OCI-LY7 (cell line): ENCODE data around the gene PRADC1. TPM values are rescaled to one million over a fixed set of nuclear protein-coding genes. Genes with fewer than 3 reads are reported as not detected.

Source experiments
- BruUV-seq: library from RNA; stranded (reverse); fragments of 400-500 nt; replicated peaks from 2 replicates; lab custom pipeline; 2021; lab: Mats Ljungman, UMichigan
- CTCF ChIA-PET: fragments of 300-600 bp; sonication (Branson Sonifier 250); formaldehyde crosslinking; loops from one replicate; lab custom pipeline; 2022; ENCODE audit warnings: antibody characterized with exemption; ENCODE audit not compliant: unreplicated experiment; lab: Charles Lee
- POLR2A ChIA-PET: fragments of 300-600 bp; sonication (Branson Sonifier 250); formaldehyde crosslinking; loops from one replicate; lab custom pipeline; 2022; ENCODE audit warnings: antibody characterized with exemption; lab: Charles Lee
- DNase-seq: peaks from one replicate; pipeline ENCODE4 v3.0.0-alpha.2; 2015; ENCODE audit warnings: low spot score
- H2AFZ ChIP-seq: fragments of 200-600 bp; sonication (generic), shearing (Covaris generic); 2 replicates; pipeline ENCODE4 v1.6.1; 2014; ENCODE audit warnings: mild to moderate bottlenecking, antibody characterized with exemption, low read length, moderate library complexity
- H3K27ac ChIP-seq: fragments of 200-600 bp; sonication (generic); 2 replicates; pipeline ENCODE4 v1.5.1; 2014; ENCODE audit warnings: mixed run types, low read depth, mild to moderate bottlenecking, moderate library complexity, low read length, inconsistent platforms; ENCODE audit not compliant: poor library complexity, severe bottlenecking
- H3K36me3 ChIP-seq: fragments of 200-600 bp; sonication (generic); 2 replicates; pipeline ENCODE4 v1.6.1; 2014; ENCODE audit warnings: mild to moderate bottlenecking, antibody characterized with exemption, low read length, moderate library complexity, mixed read lengths; ENCODE audit not compliant: insufficient read depth
- H3K4me1 ChIP-seq: fragments of 200-600 bp; sonication (generic); 2 replicates; pipeline ENCODE4 v1.5.1; 2014; ENCODE audit warnings: mild to moderate bottlenecking, low read length; ENCODE audit not compliant: insufficient read depth, poor library complexity, severe bottlenecking
- H3K4me2 ChIP-seq: fragments of 200-600 bp; sonication (generic); 2 replicates; pipeline ENCODE4 v1.6.1; 2014; ENCODE audit warnings: mild to moderate bottlenecking, low read length
- H3K4me3 ChIP-seq: fragments of 200-600 bp; sonication (generic); 2 replicates; pipeline ENCODE4 v1.5.1; 2014; ENCODE audit warnings: mild to moderate bottlenecking, low read depth, low read length; ENCODE audit not compliant: poor library complexity, severe bottlenecking
- H3K79me2 ChIP-seq: fragments of 200-600 bp; sonication (generic); 2 replicates; pipeline ENCODE4 v1.6.1; 2016; ENCODE audit warnings: low read depth, mild to moderate bottlenecking, low read length, moderate library complexity, mixed read lengths; ENCODE audit not compliant: insufficient read depth
- H3K9me2 ChIP-seq: fragments of 200-600 bp; sonication (generic); 2 replicates; pipeline ENCODE4 v1.6.1; 2016; ENCODE audit warnings: mild to moderate bottlenecking, low read length, mixed read lengths; ENCODE audit not compliant: insufficient read depth
- H3K9me3 ChIP-seq: fragments of 200-600 bp; sonication (generic); 2 replicates; pipeline ENCODE4 v1.6.1; 2014; ENCODE audit warnings: mild to moderate bottlenecking, mixed run types, low read length, mixed read lengths
- H4K20me1 ChIP-seq: fragments of 200-600 bp; sonication (generic); 2 replicates; pipeline ENCODE4 v1.6.1; 2014; ENCODE audit warnings: mild to moderate bottlenecking, antibody characterized with exemption, low read length, moderate library complexity, mixed read lengths; ENCODE audit not compliant: insufficient read depth
- EZH2phosphoT487 ChIP-seq: fragments of 200-600 bp; sonication (generic); IDR thresholded peaks from 2 replicates; pipeline ENCODE4 v1.6.1; 2018; ENCODE audit warnings: low read depth, borderline replicate concordance, mild to moderate bottlenecking, mixed run types, antibody characterized with exemption, low read length, moderate library complexity, mixed read lengths
- intact Hi-C: fragments of 100-400 bp; cut with micrococcal nuclease; formaldehyde crosslinking; loops from one replicate; pipeline ENCODE4 v1.10.0; 2022; ENCODE audit not compliant: unreplicated experiment
- total RNA-seq, 2 experiments: library from RNA; depleted of rRNA in 1 of 2; stranded (reverse); fragments of >200 nt in 1 of 2; shearing (Covaris generic) in 1 of 2; gene quantifications; 2 replicates each; pipeline ENCODE4 v1.2.3, GENCODE V29; 2014 to 2022
- TF ChIP-seq, protein P1 (sequence below): fragments of 200-600 bp; sonication (generic); conservative IDR thresholded peaks from 2 replicates; pipeline ENCODE4 v1.5.1; 2014; ENCODE audit warnings: mild to moderate bottlenecking, antibody characterized with exemption, low read length, moderate library complexity, mixed read lengths

Gene PRADC1
- total RNA-seq, 2 experiments from 2014 or later = 23.0 to 25.9 TPM

DNA sequence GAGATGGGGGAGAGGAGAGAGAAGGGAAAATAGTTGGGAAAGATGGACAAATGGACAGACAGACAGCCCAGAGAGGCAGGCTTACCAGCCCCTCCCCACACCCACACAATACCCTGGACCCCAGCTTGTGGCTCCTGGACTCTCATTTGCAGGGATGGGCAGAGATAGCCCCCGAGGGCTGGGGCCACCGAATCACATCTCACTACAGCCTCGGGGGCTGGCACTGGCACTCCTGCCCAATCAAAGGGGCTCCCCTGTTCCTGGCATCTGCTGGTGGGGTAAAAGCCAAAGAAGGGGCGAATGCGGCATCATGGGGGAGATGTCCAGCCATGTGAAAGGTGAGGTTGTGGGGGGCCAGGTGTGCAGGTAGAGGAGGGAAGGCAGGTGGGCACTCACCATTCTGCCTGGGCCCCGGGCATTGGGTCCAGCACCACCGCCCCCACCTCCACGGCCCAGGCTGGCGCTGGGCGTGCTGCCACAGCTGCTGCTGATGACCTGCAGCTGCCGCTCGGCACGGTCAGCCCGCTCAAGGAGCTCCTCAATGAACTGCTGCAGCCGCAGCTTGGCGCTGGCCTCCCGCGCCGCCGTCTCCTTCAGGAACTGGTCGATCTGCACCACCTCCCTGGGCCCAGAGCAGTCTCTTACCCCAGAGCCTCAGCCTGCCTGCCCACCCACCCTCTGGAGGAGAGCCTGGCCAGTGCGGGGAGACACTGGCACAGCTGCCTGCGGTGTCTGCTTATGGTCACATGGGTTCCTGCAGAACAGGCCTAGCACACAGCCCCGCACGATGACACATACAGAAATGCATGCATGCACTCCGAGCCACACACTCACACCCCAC is 33.2 kb upstream of the PRADC1 start:
- no peak overlapping the region for H3K4me3 ChIP-seq
- H3K36me3 ChIP-seq = peaks cover 85% of the 10 kb centered on the region
- BruUV-seq = no TSS peak
- H4K20me1 ChIP-seq = no peaks in the 10 kb centered on the region
- no peak overlapping the region for H3K4me2 ChIP-seq
- no peak overlapping the region for H2AFZ ChIP-seq
- POLR2A ChIA-PET = no interaction called here
- H3K79me2 ChIP-seq = peaks cover 18% of the 10 kb centered on the region; the same call in 1 of the 2 replicates
- H3K9me2 ChIP-seq = no peaks in the 10 kb centered on the region
- intact Hi-C loops = no loop called here
- CTCF ChIA-PET = no interaction called here
- no peaks in the 10 kb centered on the region for H3K9me3 ChIP-seq
- DNase-seq = no peak
- peaks cover 7% of the 10 kb centered on the region for H3K4me1 ChIP-seq
- no peak for TF ChIP-seq EZH2phosphoT487
- TF ChIP-seq, protein P1, sequence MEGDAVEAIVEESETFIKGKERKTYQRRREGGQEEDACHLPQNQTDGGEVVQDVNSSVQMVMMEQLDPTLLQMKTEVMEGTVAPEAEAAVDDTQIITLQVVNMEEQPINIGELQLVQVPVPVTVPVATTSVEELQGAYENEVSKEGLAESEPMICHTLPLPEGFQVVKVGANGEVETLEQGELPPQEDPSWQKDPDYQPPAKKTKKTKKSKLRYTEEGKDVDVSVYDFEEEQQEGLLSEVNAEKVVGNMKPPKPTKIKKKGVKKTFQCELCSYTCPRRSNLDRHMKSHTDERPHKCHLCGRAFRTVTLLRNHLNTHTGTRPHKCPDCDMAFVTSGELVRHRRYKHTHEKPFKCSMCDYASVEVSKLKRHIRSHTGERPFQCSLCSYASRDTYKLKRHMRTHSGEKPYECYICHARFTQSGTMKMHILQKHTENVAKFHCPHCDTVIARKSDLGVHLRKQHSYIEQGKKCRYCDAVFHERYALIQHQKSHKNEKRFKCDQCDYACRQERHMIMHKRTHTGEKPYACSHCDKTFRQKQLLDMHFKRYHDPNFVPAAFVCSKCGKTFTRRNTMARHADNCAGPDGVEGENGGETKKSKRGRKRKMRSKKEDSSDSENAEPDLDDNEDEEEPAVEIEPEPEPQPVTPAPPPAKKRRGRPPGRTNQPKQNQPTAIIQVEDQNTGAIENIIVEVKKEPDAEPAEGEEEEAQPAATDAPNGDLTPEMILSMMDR = no peak
- H3K27ac ChIP-seq = no peak overlapping the region

DNA sequence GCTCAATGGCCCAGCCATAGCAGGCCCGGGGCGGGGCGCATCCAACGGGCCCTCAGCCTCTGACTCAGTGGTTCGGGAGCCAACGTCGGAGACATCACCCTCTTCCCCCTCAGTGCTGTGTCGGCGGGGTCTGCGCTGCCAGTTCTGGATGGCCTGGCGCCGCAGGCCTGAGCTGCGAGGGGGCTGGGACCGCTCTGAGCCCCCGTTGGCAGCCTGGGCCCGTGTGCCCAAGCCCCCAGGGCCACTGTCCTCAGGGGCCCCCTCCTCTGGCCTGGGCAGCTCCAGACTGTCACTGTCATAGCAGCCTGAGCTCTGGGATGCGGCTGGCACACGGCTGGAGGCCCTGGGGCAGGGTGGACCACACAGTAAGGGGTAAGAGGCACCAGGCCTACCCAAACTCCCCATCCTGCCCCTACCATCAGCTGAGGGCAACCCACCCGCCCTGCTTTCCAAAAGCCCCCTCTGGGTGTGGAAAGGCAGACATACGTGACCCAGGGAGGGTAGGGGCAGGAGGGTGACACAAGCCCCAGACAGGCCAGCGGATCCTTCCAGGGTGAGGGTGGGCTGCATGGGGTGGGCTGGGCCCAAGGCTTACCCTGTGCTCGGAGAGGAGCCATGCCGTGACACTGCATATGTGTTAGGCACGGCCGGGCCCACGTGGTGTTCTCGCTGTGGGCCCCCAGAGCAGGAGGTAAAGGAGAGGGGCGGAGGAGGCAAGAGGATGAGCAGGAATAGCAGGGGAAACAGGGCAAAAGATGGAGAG is 32.4 kb upstream of the PRADC1 start:
- POLR2A ChIA-PET = no interaction called here

More for the DNA sequence above, 32.4 kb upstream of the PRADC1 start:
- no peak for DNase-seq
- Histone ChIP-seq H3K4me2 (no peak overlapping the region), H3K4me1 (peaks cover 7% of the 10 kb centered on the region), H3K79me2 (peaks cover 18% of the 10 kb centered on the region; the same call in 1 of the 2 replicates), H3K36me3 (peaks cover 82% of the 10 kb centered on the region), H3K27ac (no peak overlapping the region), H3K4me3 (no peak overlapping the region), H3K9me3 (no peaks in the 10 kb centered on the region), H2AFZ (no peak overlapping the region), H4K20me1 (no peaks in the 10 kb centered on the region), H3K9me2 (no peaks in the 10 kb centered on the region)
- CTCF ChIA-PET = no interaction called here
- no TSS peak for BruUV-seq
- intact Hi-C loops = no loop called here
- TF ChIP-seq, protein P1 = no peak
- TF ChIP-seq EZH2phosphoT487 = no peak
